Activated CD4-positive, alpha-beta memory T cell treated with anti-CD3 and anti-CD28 coated beads for 36 hours (primary cell): ENCODE results near the gene PIGB. TPM values are rescaled to one million over a fixed set of nuclear protein-coding genes. Genes with fewer than 3 reads are reported as not detected.
A peak's percentile ranks its signal among the peaks of the same experiment; 100 is the strongest.
"Not testable (repeated sequence)": the region's sequence is repeated elsewhere in the genome, so short reads cannot be mapped to it uniquely, and the experiment has no call there.

Source experiments
- CTCF ChIA-PET: fragments of 350-600 bp; sonication (Branson Sonifier 250); formaldehyde crosslinking; loops from one replicate; lab custom pipeline; 2021; ENCODE audit warnings: antibody characterized with exemption, inconsistent platforms; lab: Charles Lee
- POLR2A ChIA-PET: fragments of 350-600 bp; sonication (Branson Sonifier 250); formaldehyde crosslinking; loops from one replicate; lab custom pipeline; 2021; ENCODE audit warnings: antibody characterized with exemption; lab: Charles Lee
- DNase-seq: peaks from one replicate; pipeline ENCODE4 v3.0.0-alpha.2; 2020
- H3K27ac Mint-ChIP-seq: one replicate; pipeline ENCODE4 v1.8.0; 2021; ENCODE audit warnings: mixed read lengths
- H3K27me3 Mint-ChIP-seq: one replicate; pipeline ENCODE4 v1.8.0; 2021; ENCODE audit warnings: mixed read lengths
- H3K36me3 Mint-ChIP-seq: one replicate; pipeline ENCODE4 v1.8.0; 2021; ENCODE audit warnings: mixed read lengths
- H3K4me1 Mint-ChIP-seq: one replicate; pipeline ENCODE4 v1.8.0; 2021; ENCODE audit warnings: low read depth, mixed read lengths
- H3K4me3 Mint-ChIP-seq: one replicate; pipeline ENCODE4 v1.8.0; 2021; ENCODE audit warnings: mild to moderate bottlenecking, mixed read lengths
- H3K9me3 Mint-ChIP-seq: one replicate; pipeline ENCODE4 v1.8.0; 2021; ENCODE audit warnings: mixed read lengths
- intact Hi-C: fragments of 100-400 bp; cut with micrococcal nuclease; formaldehyde crosslinking; loops from one replicate; pipeline ENCODE4 v1.15.1; 2023
- total RNA-seq, 2 experiments: library from RNA; stranded (reverse); gene quantifications; one replicate each; pipeline ENCODE4 v1.2.3, GENCODE V29; 2021

PIGB gene
- total RNA-seq, 2 experiments from 2014 or later = 18.0 to 18.9 TPM

DNA sequence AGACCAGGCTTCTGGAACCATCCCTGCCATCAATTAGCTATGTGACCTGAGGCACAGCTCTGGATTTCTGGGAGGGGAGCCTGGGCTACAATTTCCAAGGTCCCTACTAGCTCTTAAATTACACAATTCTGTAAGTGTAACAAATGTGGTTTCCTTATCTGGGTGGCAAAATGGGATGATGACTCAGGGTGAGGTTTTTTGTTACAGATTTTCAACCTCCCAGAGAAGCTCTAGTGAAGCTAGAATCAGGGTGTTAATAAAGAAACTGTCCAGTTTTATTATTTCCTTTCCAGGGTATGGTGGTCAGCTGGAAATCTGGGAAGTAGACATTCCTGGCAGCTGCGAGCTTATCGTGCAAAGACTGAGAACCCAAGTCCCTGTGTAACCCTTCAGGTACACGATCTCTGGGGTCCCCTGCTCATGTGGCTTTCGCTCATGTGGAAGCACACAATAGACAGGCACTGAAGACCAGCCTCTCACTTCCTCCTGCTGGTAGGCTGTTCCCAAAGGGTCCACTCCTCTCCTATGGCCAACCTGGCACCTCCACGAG, 36.7 kb upstream of the PIGB start:
- POLR2A ChIA-PET = interaction anchor here (0.8 to 4.1 kb wide), 9 partner anchors 15 to 126 kb away, joined by 3 to 33 read pairs (median 4); partner anchors contain the start of genes CCPG1, PIERCE2 and RSL24D1
- no peaks in the 10 kb centered on the region for H3K27me3 Mint-ChIP-seq
- CTCF ChIA-PET = interaction anchor here (0.9 to 2.0 kb wide), 7 partner anchors 9 to 85 kb away, joined by 3 to 17 read pairs (median 4); no protein-coding TSS in a partner anchor
- peak overlapping the region; percentile 54 for H3K4me3 Mint-ChIP-seq
- peaks cover 47% of the 10 kb centered on the region for H3K36me3 Mint-ChIP-seq
- no peaks in the 10 kb centered on the region for H3K9me3 Mint-ChIP-seq
- H3K27ac Mint-ChIP-seq = peak overlapping the region; percentile 98
- intact Hi-C loops = no loop called here
- peaks cover 94% of the 10 kb centered on the region for H3K4me1 Mint-ChIP-seq
- no peak for DNase-seq

DNA sequence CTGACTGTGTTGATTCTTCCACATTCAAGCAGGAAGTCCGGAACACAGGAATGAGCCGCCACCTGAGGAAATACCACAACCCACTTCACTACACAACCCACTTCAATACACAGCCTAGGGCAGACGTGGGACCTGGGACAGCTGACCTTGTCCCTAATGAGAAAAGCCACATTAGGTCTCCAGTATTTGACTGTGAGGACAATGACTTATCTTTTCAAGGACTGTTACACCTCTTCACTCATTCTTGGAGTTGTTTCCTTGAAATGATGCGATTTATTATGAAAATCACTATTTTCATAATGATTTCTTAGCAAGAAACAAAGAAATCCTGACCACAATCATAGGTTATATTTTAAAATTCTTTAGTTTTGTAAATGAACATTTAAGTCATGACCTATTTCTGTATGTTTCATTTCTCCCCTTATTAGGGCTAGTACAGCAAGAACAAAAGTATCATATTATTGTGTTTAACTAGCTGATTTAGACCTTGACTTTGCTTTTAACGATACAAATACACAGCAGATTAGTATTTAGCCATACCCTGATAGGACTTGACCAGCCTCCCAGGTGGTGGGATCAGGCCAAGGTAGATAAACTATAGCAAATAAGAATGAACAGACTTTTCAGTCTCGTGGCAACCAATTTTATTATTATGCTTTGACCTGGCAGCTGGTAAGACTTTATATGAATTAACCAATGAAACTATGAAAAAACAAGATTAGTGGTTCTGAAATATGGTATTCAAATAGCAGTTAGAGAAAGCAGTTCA, 35.5 kb upstream of the PIGB start:
- intact Hi-C loops = no loop called here
- peak overlapping the region; percentile 98 for H3K27ac Mint-ChIP-seq
- DNase-seq = no peak
- peaks cover 92% of the 10 kb centered on the region for H3K4me1 Mint-ChIP-seq
- ChIA-PET POLR2A (interaction anchor here (1.0 to 4.1 kb wide), 3 partner anchors 39 to 65 kb away, joined by 3 to 33 read pairs (median 9); no protein-coding TSS in a partner anchor), CTCF (interaction anchor here (1.4 kb wide), 1 partner anchor 65 kb away, joined by 10 read pairs; no protein-coding TSS in a partner anchor)
- H3K9me3 Mint-ChIP-seq = no peaks in the 10 kb centered on the region
- H3K36me3 Mint-ChIP-seq = peaks cover 51% of the 10 kb centered on the region
- H3K4me3 Mint-ChIP-seq = peak overlapping the region; percentile 54
- no peaks in the 10 kb centered on the region for H3K27me3 Mint-ChIP-seq

GRCh38 chr15:55284426-55284825, 34.6 kb upstream of the PIGB start:
- Mint-ChIP-seq H3K9me3 (no peaks in the 10 kb centered on the region), H3K27me3 (no peaks in the 10 kb centered on the region), H3K4me1 (peaks cover 83% of the 10 kb centered on the region), H3K27ac (peak overlapping the region; percentile 85), H3K4me3 (peak overlapping the region; percentile 93), H3K36me3 (peaks cover 55% of the 10 kb centered on the region)
- no peak for DNase-seq
- POLR2A ChIA-PET = interaction anchor here (0.9 to 4.1 kb wide), 4 partner anchors 14 to 66 kb away, joined by 4 to 33 read pairs (median 6); no protein-coding TSS in a partner anchor
- intact Hi-C loops = no loop called here
- CTCF ChIA-PET = interaction anchor here (1.4 kb wide), 1 partner anchor 66 kb away, joined by 10 read pairs; no protein-coding TSS in a partner anchor

DNA sequence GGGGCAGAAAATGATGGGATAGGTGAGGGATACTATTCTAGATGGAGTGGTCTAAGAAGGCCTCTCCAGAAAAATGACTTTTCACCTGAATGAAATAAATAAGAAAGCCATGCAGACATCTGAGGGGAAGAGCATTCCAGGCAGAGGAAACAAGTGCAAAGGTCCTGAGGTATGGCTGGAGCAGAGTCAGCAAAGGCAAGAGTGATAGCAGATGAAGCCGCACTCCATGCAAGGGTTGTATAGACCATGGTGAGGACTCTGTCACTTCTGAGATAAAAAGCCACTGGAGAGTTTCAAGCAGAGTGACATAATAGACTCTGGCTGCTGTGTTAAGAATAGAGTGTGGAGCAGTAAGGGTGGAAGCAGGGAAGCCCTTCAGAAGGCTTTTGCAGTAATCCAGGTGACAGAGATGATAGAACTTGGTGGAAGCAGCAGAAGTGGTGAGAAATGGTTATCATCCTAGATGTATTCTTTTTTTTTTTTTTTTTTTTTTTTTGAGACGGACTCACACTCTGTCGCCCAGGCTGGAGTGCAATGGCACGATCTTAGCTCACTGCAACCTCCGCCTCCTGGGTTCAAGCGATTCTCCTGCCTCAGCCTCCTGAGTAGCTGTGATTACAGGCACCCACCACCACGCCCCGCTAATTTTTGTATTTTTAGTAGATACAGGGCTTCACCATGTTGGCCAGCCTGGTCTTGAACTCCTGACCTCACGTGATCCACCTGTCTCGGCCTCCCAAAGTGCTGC, 32.4 kb upstream of the PIGB start:
- H3K36me3 Mint-ChIP-seq = peaks cover 49% of the 10 kb centered on the region
- H3K9me3 Mint-ChIP-seq, H3K27me3 Mint-ChIP-seq, DNase-seq, intact Hi-C loops: not testable (repeated sequence)
- POLR2A ChIA-PET = interaction anchor here (0.9 to 2.3 kb wide), 3 partner anchors 10 to 69 kb away, joined by 3 to 8 read pairs (median 4); no protein-coding TSS in a partner anchor
- CTCF ChIA-PET = interaction anchor here (1.1 to 1.2 kb wide), 2 partner anchors 67 to 90 kb away, joined by 3 read pairs; no protein-coding TSS in a partner anchor
- peak overlapping the region; percentile 93 for H3K4me3 Mint-ChIP-seq
- H3K27ac Mint-ChIP-seq = peak overlapping the region; percentile 97
- H3K4me1 Mint-ChIP-seq = peaks cover 67% of the 10 kb centered on the region

DNA sequence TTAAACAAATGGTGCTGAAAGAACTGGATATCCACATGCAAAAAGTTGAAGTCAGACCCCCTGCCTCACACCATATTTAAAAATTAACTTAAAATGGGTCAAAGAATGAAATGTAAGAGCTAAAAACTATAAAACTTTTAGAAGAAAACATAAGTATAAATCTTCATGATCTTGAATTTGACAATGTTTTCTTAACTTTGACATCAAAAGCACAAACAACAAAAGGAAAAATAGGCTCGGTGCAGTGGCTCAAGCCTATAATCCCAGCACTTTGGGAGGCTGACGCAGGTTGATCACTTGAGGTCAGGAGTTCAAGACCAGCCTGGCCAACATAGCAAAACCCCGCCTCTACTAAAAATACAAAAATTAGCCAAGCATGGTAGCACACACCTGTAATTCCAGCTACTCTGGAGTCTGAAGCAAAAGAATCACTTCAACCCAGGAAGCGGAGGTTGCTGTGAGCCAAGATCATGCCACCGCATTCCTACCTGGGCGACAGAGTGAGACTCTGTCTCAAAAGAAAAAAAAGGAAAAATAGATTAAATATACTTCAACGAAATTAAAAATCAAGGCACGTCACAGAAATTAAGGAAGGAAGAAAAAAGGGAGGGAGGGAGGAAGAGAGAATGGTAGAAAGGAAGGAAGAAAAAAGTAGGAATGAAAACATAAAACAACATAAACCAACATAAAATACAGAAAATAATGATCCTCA, 30.9 kb upstream of the PIGB start:
- no peak for DNase-seq
- Mint-ChIP-seq H3K4me1 (peaks cover 51% of the 10 kb centered on the region), H3K9me3 (no peaks in the 10 kb centered on the region), H3K27me3 (no peaks in the 10 kb centered on the region), H3K36me3 (peaks cover 42% of the 10 kb centered on the region), H3K27ac (peak overlapping the region; percentile 97), H3K4me3 (peak overlapping the region; percentile 93)
- intact Hi-C loops = no loop called here
- CTCF ChIA-PET = interaction anchor here (0.7 to 1.1 kb wide), 4 partner anchors 13 to 70 kb away, joined by 3 to 5 read pairs (median 4); no protein-coding TSS in a partner anchor
- POLR2A ChIA-PET = interaction anchor here (0.9 to 1.4 kb wide), 3 partner anchors 31 to 92 kb away, joined by 4 to 7 read pairs (median 4); partner anchors contain the start of genes PIGB, PIGBOS1 and RSL24D1

GRCh38 chr15:55289011-55289745, 29.8 kb upstream of the PIGB start:
- Mint-ChIP-seq H3K27me3 (no peaks in the 10 kb centered on the region), H3K4me3 (peak overlapping the region; percentile 93), H3K27ac (peak overlapping the region; percentile 97), H3K36me3 (peaks cover 40% of the 10 kb centered on the region), H3K4me1 (peaks cover 42% of the 10 kb centered on the region), H3K9me3 (no peaks in the 10 kb centered on the region)
- DNase-seq = peak; percentile 69
- POLR2A ChIA-PET = interaction anchor here (0.8 to 1.4 kb wide), 3 partner anchors 9 to 93 kb away, joined by 3 to 7 read pairs (median 4); partner anchors contain the start of gene RSL24D1
- CTCF ChIA-PET = no interaction called here
- intact Hi-C loops = loop anchor here (1.0 kb wide), 3 partner anchors 9 to 119 kb away; partner anchors contain the start of genes CCPG1 and PIERCE2

GRCh38 chr15:55289746-55290527, 29.1 kb upstream of the PIGB start, which contains the start of gene RAB27A:
TSS of gene RAB27A (minus strand) at chr15:55289813. CDS start at chr15:55234934, 54,879 bp downstream.
- intact Hi-C loops = loop anchor here (1.0 to 5.0 kb wide), 8 partner anchors 10 to 1328 kb away; partner anchors contain the start of genes CCPG1, PIERCE2, PIGB and PIGBOS1
- ChIA-PET CTCF (interaction anchor here (0.9 to 4.7 kb wide), 10 partner anchors 28 to 149 kb away, joined by 3 to 72 read pairs (median 8); partner anchors contain the start of genes PIGB, PIGBOS1 and RSL24D1), POLR2A (interaction anchor here (0.8 to 1.3 kb wide), 3 partner anchors 10 to 93 kb away, joined by 3 to 4 read pairs (median 3); partner anchors contain the start of gene RSL24D1)
- peak; percentile 90 for DNase-seq
- Mint-ChIP-seq H3K4me3 (peak within 1 kb of the TSS; percentile 93), H3K4me1 (peaks cover 35% of the 10 kb centered on the region), H3K27ac (peak within 1 kb of the TSS; percentile 97), H3K9me3 (no peaks in the 10 kb centered on the region), H3K36me3 (peaks cover 34% of the 10 kb centered on the region), H3K27me3 (no peaks in the 10 kb centered on the region)

- intact Hi-C loops = loop anchor here (1.0 to 5.0 kb wide), 5 partner anchors 28 to 1328 kb away; partner anchors contain the start of genes PIGB and PIGBOS1
Measured at GRCh38 chr15:55290528-55291057, 28.4 kb upstream of the PIGB start.

DNA sequence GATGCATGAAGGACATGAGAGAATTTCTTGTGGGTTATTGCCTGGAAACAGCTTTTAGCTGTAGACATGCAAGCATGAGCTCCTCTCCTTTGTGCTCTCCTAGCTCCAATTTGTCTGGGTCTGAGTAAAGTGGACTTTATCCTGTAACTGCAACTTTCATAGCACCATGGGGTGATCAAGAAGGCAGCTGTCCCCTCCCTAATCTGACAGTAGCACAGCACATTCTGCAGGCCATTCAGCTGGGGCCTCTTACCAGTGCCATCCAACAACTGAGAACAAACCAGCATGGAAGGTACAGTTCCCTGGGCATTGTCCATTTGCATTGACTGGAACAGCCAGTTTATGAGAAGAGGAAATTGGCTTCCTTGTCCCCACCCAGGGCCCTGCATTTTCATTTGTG, 21.7 kb upstream of the PIGB start:
- Mint-ChIP-seq H3K4me3 (no peak overlapping the region), H3K36me3 (no peaks in the 10 kb centered on the region), H3K27me3 (no peaks in the 10 kb centered on the region), H3K9me3 (no peaks in the 10 kb centered on the region), H3K27ac (no peak overlapping the region), H3K4me1 (no peaks in the 10 kb centered on the region)
- CTCF ChIA-PET = interaction anchor here (0.5 kb wide), 1 partner anchor 80 kb away, joined by 3 read pairs; no protein-coding TSS in a partner anchor
- intact Hi-C loops = no loop called here
- POLR2A ChIA-PET = no interaction called here
- no peak for DNase-seq

More at GRCh38 chr15:55290528-55291057, 28.4 kb upstream of the PIGB start:
- POLR2A ChIA-PET = interaction anchor here (0.9 to 1.3 kb wide), 3 partner anchors 11 to 94 kb away, joined by 3 to 5 read pairs (median 4); partner anchors contain the start of genes PIGB, PIGBOS1 and RSL24D1
- peak overlapping the region; percentile 97 for H3K27ac Mint-ChIP-seq
- DNase-seq = peak; percentile 92
- H3K9me3 Mint-ChIP-seq = no peaks in the 10 kb centered on the region
- H3K4me3 Mint-ChIP-seq = peak overlapping the region; percentile 93
- CTCF ChIA-PET = interaction anchor here (0.6 to 4.7 kb wide), 20 partner anchors 8 to 149 kb away, joined by 3 to 72 read pairs (median 4); partner anchors contain the start of genes PIGB, PIGBOS1 and RSL24D1
- no peaks in the 10 kb centered on the region for H3K27me3 Mint-ChIP-seq
- peaks cover 29% of the 10 kb centered on the region for H3K36me3 Mint-ChIP-seq
- peaks cover 29% of the 10 kb centered on the region for H3K4me1 Mint-ChIP-seq
